HFFc6 (cell line): Measurements from ENCODE around the gene DHRSX. TPM values are rescaled to one million over a fixed set of nuclear protein-coding genes. Genes with fewer than 3 reads are reported as not detected.

Experiments
- DNase-seq: peaks from one replicate; pipeline ENCODE4 v3.0.0-alpha.2; 2018
- H3K27ac Mint-ChIP-seq: 2 replicates; pipeline ENCODE4 v1.8.0; 2020; ENCODE audit warnings: mild to moderate bottlenecking, mixed read lengths
- H3K27me3 Mint-ChIP-seq: 2 replicates; pipeline ENCODE4 v1.8.0; 2021; ENCODE audit warnings: mild to moderate bottlenecking, moderate library complexity, mixed read lengths; ENCODE audit not compliant: insufficient read depth
- H3K36me3 Mint-ChIP-seq: 2 replicates; pipeline ENCODE4 v1.8.0; 2021; ENCODE audit warnings: low read depth, mixed read lengths
- H3K4me1 Mint-ChIP-seq: 2 replicates; pipeline ENCODE4 v1.8.0; 2020; ENCODE audit warnings: low read depth, mixed read lengths
- H3K4me3 Mint-ChIP-seq: 2 replicates; pipeline ENCODE4 v1.8.0; 2020; ENCODE audit warnings: mild to moderate bottlenecking, moderate library complexity, mixed read lengths
- H3K9me3 Mint-ChIP-seq: 2 replicates; pipeline ENCODE4 v1.8.0; 2020; ENCODE audit warnings: mild to moderate bottlenecking, mixed read lengths
- total RNA-seq, 6 experiments: library from RNA; stranded (reverse); fragmentation: NEBNext Ultra II Directional; extraction: Animal tissue kit (Norgen Biotek cat#: 25700); gene quantifications; 2 replicates in 1 of 6; 3 replicates in 5 of 6; pipeline ENCODE4 v1.2.3, GENCODE V29; 2021
- TF ChIP-seq, protein P1 (sequence below): fragments of 200-600 bp; sonication (generic); IDR thresholded peaks from 2 replicates; pipeline ENCODE4 v1.5.0; 2021; ENCODE audit warnings: antibody characterized with exemption, mild to moderate bottlenecking

DHRSX gene
- total RNA-seq, 6 experiments from 2014 or later: 19.6 to 27.1 (median 22.9) TPM

GRCh38 chrX:2434270-2435163 is 66.3 kb downstream of the DHRSX start:
- H3K27ac Mint-ChIP-seq: no peak overlapping the region
- no peak overlapping the region for H3K4me3 Mint-ChIP-seq
- TF ChIP-seq, protein P1, sequence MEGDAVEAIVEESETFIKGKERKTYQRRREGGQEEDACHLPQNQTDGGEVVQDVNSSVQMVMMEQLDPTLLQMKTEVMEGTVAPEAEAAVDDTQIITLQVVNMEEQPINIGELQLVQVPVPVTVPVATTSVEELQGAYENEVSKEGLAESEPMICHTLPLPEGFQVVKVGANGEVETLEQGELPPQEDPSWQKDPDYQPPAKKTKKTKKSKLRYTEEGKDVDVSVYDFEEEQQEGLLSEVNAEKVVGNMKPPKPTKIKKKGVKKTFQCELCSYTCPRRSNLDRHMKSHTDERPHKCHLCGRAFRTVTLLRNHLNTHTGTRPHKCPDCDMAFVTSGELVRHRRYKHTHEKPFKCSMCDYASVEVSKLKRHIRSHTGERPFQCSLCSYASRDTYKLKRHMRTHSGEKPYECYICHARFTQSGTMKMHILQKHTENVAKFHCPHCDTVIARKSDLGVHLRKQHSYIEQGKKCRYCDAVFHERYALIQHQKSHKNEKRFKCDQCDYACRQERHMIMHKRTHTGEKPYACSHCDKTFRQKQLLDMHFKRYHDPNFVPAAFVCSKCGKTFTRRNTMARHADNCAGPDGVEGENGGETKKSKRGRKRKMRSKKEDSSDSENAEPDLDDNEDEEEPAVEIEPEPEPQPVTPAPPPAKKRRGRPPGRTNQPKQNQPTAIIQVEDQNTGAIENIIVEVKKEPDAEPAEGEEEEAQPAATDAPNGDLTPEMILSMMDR: no peak
- H3K27me3 Mint-ChIP-seq: no peaks in the 10 kb centered on the region; the same call in 1 of the 2 replicates
- no peaks in the 10 kb centered on the region for H3K9me3 Mint-ChIP-seq
- H3K36me3 Mint-ChIP-seq: peaks cover 22% of the 10 kb centered on the region
- no peaks in the 10 kb centered on the region for H3K4me1 Mint-ChIP-seq
- DNase-seq: no peak

- TF ChIP-seq, protein P1: no peak
- Mint-ChIP-seq H3K4me3 (no peak overlapping the region), H3K9me3 (no peaks in the 10 kb centered on the region), H3K27me3 (no peaks in the 10 kb centered on the region), H3K27ac (no peak overlapping the region), H3K36me3 (peaks cover 25% of the 10 kb centered on the region), H3K4me1 (no peaks in the 10 kb centered on the region)
- no peak for DNase-seq
Observed at GRCh38 chrX:2432298-2432863, 68.4 kb downstream of the DHRSX start.

GRCh38 chrX:2430265-2430825 is 70.4 kb downstream of the DHRSX start:
- Mint-ChIP-seq H3K9me3 (no peaks in the 10 kb centered on the region), H3K36me3 (peaks cover 33% of the 10 kb centered on the region), H3K4me3 (no peak overlapping the region), H3K27ac (no peak overlapping the region), H3K4me1 (no peaks in the 10 kb centered on the region), H3K27me3 (no peaks in the 10 kb centered on the region)
- DNase-seq: no peak
- TF ChIP-seq, protein P1: no peak

DNA sequence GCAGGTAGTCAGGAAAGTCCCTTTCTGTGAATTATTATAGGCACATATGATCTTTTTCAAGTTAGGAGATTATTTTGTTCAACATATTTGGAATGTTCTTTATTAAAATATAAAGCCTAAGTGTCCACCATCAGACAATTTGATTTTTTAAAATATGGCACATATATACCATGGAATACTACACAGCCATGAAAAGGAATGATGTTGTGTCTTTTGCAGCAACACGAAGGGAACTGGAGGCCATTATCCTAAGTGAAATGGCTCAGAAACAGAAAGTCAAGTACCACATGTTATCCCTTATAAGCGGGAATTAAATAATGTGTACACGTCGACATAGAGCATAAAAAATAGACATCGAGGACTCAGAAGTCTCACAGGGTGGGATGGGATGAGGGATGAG is 73.0 kb downstream of the DHRSX start:
- Mint-ChIP-seq H3K36me3 (peaks cover 38% of the 10 kb centered on the region; the same call in 1 of the 2 replicates), H3K27me3 (no peaks in the 10 kb centered on the region), H3K9me3 (no peaks in the 10 kb centered on the region), H3K4me3 (no peak overlapping the region), H3K4me1 (peaks cover 7% of the 10 kb centered on the region), H3K27ac (no peak overlapping the region)
- TF ChIP-seq, protein P1: no peak
- no peak for DNase-seq

DNA sequence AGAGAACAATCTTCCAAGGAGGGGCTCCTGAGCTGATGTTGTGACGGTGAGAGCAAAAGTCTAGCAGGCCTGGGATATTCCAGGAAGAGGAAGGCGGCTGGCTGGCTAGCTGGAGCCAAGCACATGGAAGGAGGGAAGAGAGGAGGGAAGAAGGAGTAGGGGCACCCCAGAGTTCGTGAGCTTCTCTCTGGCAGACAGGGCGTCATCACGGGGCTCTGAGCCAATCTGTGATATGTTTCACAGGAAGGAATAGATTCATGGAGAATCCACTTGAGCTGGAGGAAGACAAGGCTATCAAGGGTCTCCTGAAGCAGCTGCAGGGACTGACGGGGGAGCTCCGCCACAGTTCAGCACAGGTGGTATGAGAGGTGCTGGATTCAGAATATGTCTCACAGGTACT is 73.6 kb downstream of the DHRSX start:
- Mint-ChIP-seq H3K27me3 (no peaks in the 10 kb centered on the region), H3K36me3 (peaks cover 40% of the 10 kb centered on the region), H3K9me3 (no peaks in the 10 kb centered on the region), H3K4me1 (peaks cover 7% of the 10 kb centered on the region), H3K4me3 (no peak overlapping the region), H3K27ac (no peak overlapping the region)
- DNase-seq: no peak
- TF ChIP-seq, protein P1: no peak
